IMR-90 (cell line): ENCODE measurements around the gene MUC20. TPM values are rescaled to one million over a fixed set of nuclear protein-coding genes. Genes with fewer than 3 reads are reported as not detected.

ENCODE experiments used
- ATAC-seq: fragments of 200-7000 bp; cut with Tn5 transposase; 2 replicates; pipeline ENCODE4 v1.9.1; 2020; ENCODE audit warnings: low read depth, mild to moderate bottlenecking, moderate library complexity
- BruUV-seq: library from RNA; stranded (reverse); fragments of 400-500 nt; replicated peaks from 2 replicates; lab custom pipeline; 2021; lab: Mats Ljungman, UMichigan
- CTCF ChIA-PET: fragments of 300-600 bp; formaldehyde crosslinking; extraction: SDS; loops from one replicate; lab custom pipeline; 2021; ENCODE audit warnings: antibody characterized with exemption; lab: Yijun Ruan, JAX
- POLR2A ChIA-PET: fragments of 300-600 bp; sonication (Branson Sonifier 250); formaldehyde crosslinking; loops from one replicate; lab custom pipeline; 2022; ENCODE audit warnings: antibody characterized with exemption; ENCODE audit not compliant: unreplicated experiment; lab: Charles Lee
- DNase-seq: peaks from one replicate; pipeline ENCODE4 v3.0.0; 2013
- H2AFZ ChIP-seq: replicated peaks from 2 replicates; pipeline ENCODE3; 2013; ENCODE audit warnings: low read length, mild to moderate bottlenecking; ENCODE audit not compliant: poor library complexity
- H2AK5ac ChIP-seq: 2 replicates; pipeline ENCODE4 v1.6.1; 2013; ENCODE audit warnings: low read depth, low read length, inconsistent platforms
- H2AK9ac ChIP-seq: replicated peaks from 2 replicates; pipeline ENCODE3; 2013; ENCODE audit warnings: mild to moderate bottlenecking, low read depth, low read length, moderate library complexity; ENCODE audit not compliant: poor library complexity
- H2BK120ac ChIP-seq: 2 replicates; pipeline ENCODE4 v1.6.1; 2013; ENCODE audit warnings: low read depth, low read length, inconsistent platforms
- H2BK15ac ChIP-seq: 3 replicates; pipeline ENCODE4 v1.6.1; 2013; ENCODE audit warnings: low read depth, low read length, inconsistent platforms
- H2BK20ac ChIP-seq: 2 replicates; pipeline ENCODE4 v1.6.1; 2013; ENCODE audit warnings: low read depth, mild to moderate bottlenecking, inconsistent platforms, low read length, moderate library complexity
- H2BK5ac ChIP-seq: 2 replicates; pipeline ENCODE4 v1.6.1; 2013; ENCODE audit warnings: mild to moderate bottlenecking, low read depth, low read length, inconsistent platforms; ENCODE audit not compliant: poor library complexity, severe bottlenecking
- H3K14ac ChIP-seq: replicated peaks from 2 replicates; pipeline ENCODE4 v1.6.1; 2013; ENCODE audit warnings: low read depth, low read length, inconsistent platforms
- H3K18ac ChIP-seq: 2 replicates; pipeline ENCODE4 v1.6.1; 2013; ENCODE audit warnings: low read depth, low read length, control low read depth
- H3K23ac ChIP-seq: 2 replicates; pipeline ENCODE4 v1.6.1; 2013; ENCODE audit warnings: low read depth, low read length, inconsistent platforms
- H3K27ac ChIP-seq: 2 replicates; pipeline ENCODE4 v1.5.1; 2013; ENCODE audit warnings: mild to moderate bottlenecking, control low read depth, low read length; ENCODE audit not compliant: insufficient read depth
- H3K27me3 ChIP-seq: 2 replicates; pipeline ENCODE4 v1.6.1; 2013; ENCODE audit warnings: low read length; ENCODE audit not compliant: control insufficient read depth, insufficient read depth
- H3K36me3 ChIP-seq: 2 replicates; pipeline ENCODE4 v1.6.1; 2013; ENCODE audit warnings: low read length, mixed read lengths; ENCODE audit not compliant: control insufficient read depth, insufficient read depth
- H3K4ac ChIP-seq: 2 replicates; pipeline ENCODE4 v1.6.1; 2013; ENCODE audit warnings: low read depth, low read length, inconsistent platforms
- H3K4me1 ChIP-seq: 2 replicates; pipeline ENCODE4 v1.6.1; 2013; ENCODE audit warnings: low read length, mixed read lengths; ENCODE audit not compliant: control insufficient read depth, insufficient read depth
- H3K4me2 ChIP-seq: 2 replicates; pipeline ENCODE4 v1.6.1; 2013; ENCODE audit warnings: low read depth, mild to moderate bottlenecking, control low read depth, low read length, moderate library complexity
- H3K4me3 ChIP-seq: 2 replicates; pipeline ENCODE4 v1.5.1; 2013; ENCODE audit warnings: low read depth, mild to moderate bottlenecking, control low read depth, low read length, moderate library complexity; ENCODE audit not compliant: insufficient read depth
- H3K56ac ChIP-seq: 2 replicates; pipeline ENCODE4 v1.6.1; 2013; ENCODE audit warnings: low read length, inconsistent platforms; ENCODE audit not compliant: insufficient read depth; ENCODE audit errors: extremely low read depth
- H3K79me1 ChIP-seq, 2 experiments: 2 replicates each; pipeline ENCODE4 v1.6.1; 2013; ENCODE audit warnings: low read length in 2 of 2, inconsistent platforms in 1 of 2, low read depth in 1 of 2
- H3K9ac ChIP-seq: 2 replicates; pipeline ENCODE4 v1.6.1; 2013; ENCODE audit warnings: low read depth, low read length, control low read depth
- H3K9me1 ChIP-seq: 2 replicates; pipeline ENCODE4 v1.6.1; 2013; ENCODE audit warnings: low read length, inconsistent platforms; ENCODE audit not compliant: insufficient read depth
- H3K9me3 ChIP-seq: 2 replicates; pipeline ENCODE4 v1.6.1; 2013; ENCODE audit warnings: low read length; ENCODE audit not compliant: control insufficient read depth, insufficient read depth
- H4K20me1 ChIP-seq: 2 replicates; pipeline ENCODE4 v1.6.1; 2013; ENCODE audit warnings: low read length, inconsistent platforms; ENCODE audit not compliant: insufficient read depth
- H4K5ac ChIP-seq: 2 replicates; pipeline ENCODE4 v1.6.1; 2013; ENCODE audit warnings: mild to moderate bottlenecking, low read depth, low read length, control low read depth
- H4K8ac ChIP-seq, 2 experiments: 2 replicates each; pipeline ENCODE4 v1.6.1; 2013; ENCODE audit warnings: low read depth in 2 of 2, low read length in 2 of 2, control low read depth in 1 of 2, inconsistent platforms in 1 of 2
- H4K91ac ChIP-seq: 2 replicates; pipeline ENCODE4 v1.6.1; 2013; ENCODE audit warnings: low read depth, low read length, inconsistent platforms; ENCODE audit not compliant: insufficient read depth
- CEBPB ChIP-seq: IDR thresholded peaks from 2 replicates; pipeline ENCODE4 v1.6.1; 2012; ENCODE audit warnings: low read depth, low read length, improper control_type of control experiment
- CHD1 ChIP-seq: IDR thresholded peaks from 2 replicates; pipeline ENCODE4 v1.6.1; 2012; ENCODE audit warnings: low read depth, low read length, improper control_type of control experiment
- FOS ChIP-seq: fragments of 150-350 bp; IDR thresholded peaks from 2 replicates; pipeline ENCODE4 v1.6.1; 2016; ENCODE audit warnings: low read depth, low read length
- WGBS, 2 experiments: methylation state at CpG; one replicate each; pipeline versions ENCODE4 v1.1.5 to v1.1.7; 2013; ENCODE audit warnings: missing lambda C conversion rate in 2 of 2; ENCODE audit not compliant: insufficient read length in 1 of 2; ENCODE audit errors: extremely low coverage in 2 of 2; 5-methylcytosine and 5-hydroxymethylcytosine counted together
- dilution Hi-C: fragments of 300-500 bp; cut with HindIII; formaldehyde crosslinking; loops from one replicate; pipeline ENCODE4 v1.14.3; 2018; ENCODE audit warnings: low sequenced_read_pairs; ENCODE audit not compliant: unreplicated experiment
- in situ Hi-C: fragments of 300-500 bp; cut with MboI; formaldehyde crosslinking; loops from 3 replicates; pipeline ENCODE4 v1.14.3; 2019; ENCODE audit warnings: low sequenced_read_pairs, inconsistent platforms, mixed read lengths
- intact Hi-C: fragments of 100-400 bp; cut with micrococcal nuclease; formaldehyde crosslinking; loops from 2 replicates; pipeline ENCODE4 v1.10.0; 2022
- polyA plus RNA-seq, 3 experiments: library from polyadenylated mRNA; depleted of rRNA; stranded (reverse); fragments of >200 nt; gene quantifications; 2 replicates each; pipeline ENCODE4 v1.2.3, GENCODE V29; 2012; ENCODE audit warnings: low replicate concordance in 1 of 3
- total RNA-seq: library from RNA; depleted of rRNA; stranded (reverse); fragments of >200 nt; gene quantifications from 2 replicates; pipeline ENCODE4 v1.2.3, GENCODE V29; 2012
- TF ChIP-seq, protein P1 (sequence below): fragments of 150-350 bp; IDR thresholded peaks from 2 replicates; pipeline ENCODE4 v1.6.1; 2017; ENCODE audit warnings: mild to moderate bottlenecking, antibody characterized with exemption, low read length, low read depth

MUC20 gene
- total and polyA plus RNA-seq, 2 of the 4 experiments (the other 2 are of a cell fraction), result 0.12 TPM; not detected in 1

DNA sequence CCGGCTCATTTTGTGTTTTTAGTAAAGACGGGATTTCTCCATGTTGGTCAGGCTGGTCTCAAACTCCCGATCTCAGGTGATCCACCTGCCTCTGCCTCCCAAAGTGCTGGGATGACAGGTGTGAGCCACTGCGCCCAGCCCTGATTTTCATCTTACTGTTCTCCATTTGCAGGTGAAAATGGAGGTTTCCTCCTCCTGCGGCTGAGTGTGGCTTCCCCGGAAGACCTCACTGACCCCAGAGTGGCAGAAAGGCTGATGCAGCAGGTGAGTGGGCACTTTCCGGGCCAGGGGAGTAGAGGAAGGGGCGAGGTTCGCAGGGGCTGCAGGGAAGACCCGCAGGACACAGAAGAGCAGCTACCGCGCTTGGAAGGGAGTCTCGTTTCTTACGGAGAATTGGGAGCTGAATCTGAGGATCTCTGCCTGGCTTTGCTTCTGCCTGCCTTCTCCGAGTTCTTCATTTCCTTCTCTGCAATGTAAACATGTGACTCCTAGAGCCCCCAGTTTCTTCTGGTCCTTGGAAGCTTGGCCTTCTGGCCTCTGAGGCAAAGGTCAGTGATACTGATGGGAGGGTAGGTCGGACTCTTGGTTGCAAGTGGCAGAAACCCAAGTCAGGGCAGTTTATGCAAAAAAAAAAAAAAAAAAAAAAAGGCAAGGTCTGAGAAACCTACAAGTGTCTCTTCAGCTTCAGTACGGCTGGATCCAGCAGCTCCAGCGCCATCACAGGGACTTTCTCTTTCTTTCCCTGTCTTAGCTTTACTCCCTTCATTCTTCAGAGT, 8.9 kb downstream of the MUC20 start (continued):
- no peak for TF ChIP-seq FOS

DNA sequence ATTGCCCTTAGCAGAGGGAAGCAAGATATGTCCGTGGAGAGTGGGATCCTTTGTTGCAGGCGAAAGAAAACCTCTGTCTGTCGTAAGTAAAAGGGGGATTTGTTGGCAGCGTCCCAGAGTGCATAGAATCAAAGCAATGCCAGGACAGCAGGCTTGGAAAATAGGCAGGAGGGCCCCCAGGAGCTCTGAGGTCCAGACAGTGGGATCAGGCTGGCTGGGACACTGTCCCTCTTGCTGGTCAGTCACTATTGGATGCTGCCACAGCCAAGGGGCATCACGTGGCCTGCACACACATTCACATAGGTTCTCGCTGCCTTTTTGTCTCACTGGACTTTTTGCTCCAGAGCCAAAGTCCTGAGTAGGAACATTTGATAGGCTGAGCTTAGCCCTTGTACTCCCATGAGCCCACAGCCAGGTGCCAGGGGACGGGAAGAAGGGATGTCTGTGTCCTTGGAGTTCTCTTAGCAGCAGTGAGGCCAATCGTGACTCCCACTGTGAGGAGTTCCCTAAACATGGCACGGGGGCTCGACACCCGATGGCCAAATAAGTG, 10.7 kb downstream of the MUC20 start:
- Histone ChIP-seq H2BK15ac (no peak overlapping the region), H3K9me1 (no peaks in the 10 kb centered on the region), H3K23ac (no peak overlapping the region), H3K4me2 (no peak overlapping the region), H2BK20ac (no peak overlapping the region), H3K4ac (no peak overlapping the region), H2AFZ (no peak overlapping the region), H3K27me3 (peaks cover 59% of the 10 kb centered on the region), H4K91ac (no peak overlapping the region), H2BK5ac (no peak overlapping the region), H4K20me1 (no peaks in the 10 kb centered on the region; the same call in 1 of the 2 replicates), H2AK9ac (peak overlapping the region; percentile 20), H3K18ac (no peak overlapping the region), H3K27ac (no peak overlapping the region), H3K79me1 (no peaks in the 10 kb centered on the region), H3K9me3 (no peaks in the 10 kb centered on the region), H4K5ac (no peak overlapping the region), H3K4me1 (no peaks in the 10 kb centered on the region), H3K36me3 (no peaks in the 10 kb centered on the region), H4K8ac (no peak overlapping the region), H2BK120ac (no peak overlapping the region), H3K56ac (no peak overlapping the region), H3K14ac (no peak overlapping the region), H2AK5ac (no peak overlapping the region), H3K4me3 (no peak overlapping the region), H3K9ac (no peak overlapping the region)
- intact Hi-C loops (no loop called here), dilution Hi-C loops (no loop called here), in situ Hi-C loops (no loop called here)
- TF ChIP-seq CHD1 (no peak), CEBPB (no peak)
- TF ChIP-seq, protein P1, sequence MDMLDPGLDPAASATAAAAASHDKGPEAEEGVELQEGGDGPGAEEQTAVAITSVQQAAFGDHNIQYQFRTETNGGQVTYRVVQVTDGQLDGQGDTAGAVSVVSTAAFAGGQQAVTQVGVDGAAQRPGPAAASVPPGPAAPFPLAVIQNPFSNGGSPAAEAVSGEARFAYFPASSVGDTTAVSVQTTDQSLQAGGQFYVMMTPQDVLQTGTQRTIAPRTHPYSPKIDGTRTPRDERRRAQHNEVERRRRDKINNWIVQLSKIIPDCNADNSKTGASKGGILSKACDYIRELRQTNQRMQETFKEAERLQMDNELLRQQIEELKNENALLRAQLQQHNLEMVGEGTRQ, result peak; percentile 19; the same call in 1 of the 2 replicates
- no peak for ATAC-seq
- no TSS peak for BruUV-seq
- DNase-seq, result no peak
- WGBS, 2 experiments, result 70% methylated on average over 11 of the region's 11 CpGs; no CpG with 5 or more reads in 1 of the 2 experiments
- ChIA-PET CTCF (interaction anchor here (0.6 kb wide), 1 partner anchor 12 kb away, joined by 3 read pairs; no protein-coding TSS in a partner anchor), POLR2A (no interaction called here)
